Activated CD4-positive, alpha-beta T cell treated with anti-CD3 and anti-CD28 coated beads for 36 hours (primary cell): ENCODE results near the gene NLRP1. TPM values are rescaled to one million over a fixed set of nuclear protein-coding genes. Genes with fewer than 3 reads are reported as not detected.
"Not testable (repeated sequence)": the region's sequence is repeated elsewhere in the genome, so short reads cannot be mapped to it uniquely, and the experiment has no call there.

ENCODE experiments used
- ATAC-seq: fragments of 200-7000 bp; cut with Tn5 transposase; one replicate; pipeline ENCODE4 v1.10.0; 2021; ENCODE audit warnings: mild to moderate bottlenecking, moderate library complexity
- CTCF ChIA-PET: fragments of 350-600 bp; sonication (Branson Sonifier 250); formaldehyde crosslinking; loops from one replicate; lab custom pipeline; 2021; ENCODE audit warnings: antibody characterized with exemption; lab: Charles Lee
- POLR2A ChIA-PET: fragments of 350-600 bp; sonication (Branson Sonifier 250); formaldehyde crosslinking; loops from one replicate; lab custom pipeline; 2021; ENCODE audit warnings: antibody characterized with exemption, inconsistent platforms; lab: Charles Lee
- DNase-seq: peaks from one replicate; pipeline ENCODE4 v3.0.0-alpha.2; 2020
- H3K27ac Mint-ChIP-seq: one replicate; pipeline ENCODE4 v1.8.0; 2021; ENCODE audit warnings: mixed read lengths
- H3K27me3 Mint-ChIP-seq: one replicate; pipeline ENCODE4 v1.8.0; 2021; ENCODE audit warnings: mixed read lengths
- H3K36me3 Mint-ChIP-seq: one replicate; pipeline ENCODE4 v1.8.0; 2021; ENCODE audit warnings: low read depth, mixed read lengths
- H3K4me1 Mint-ChIP-seq: one replicate; pipeline ENCODE4 v1.8.0; 2021; ENCODE audit warnings: mixed read lengths
- H3K4me3 Mint-ChIP-seq: one replicate; pipeline ENCODE4 v1.8.0; 2021; ENCODE audit warnings: mild to moderate bottlenecking, moderate library complexity, mixed read lengths
- H3K9me3 Mint-ChIP-seq: one replicate; pipeline ENCODE4 v1.8.0; 2021; ENCODE audit warnings: low read depth, mixed read lengths
- intact Hi-C, 2 experiments: fragments of 100-400 bp; cut with DNase I in 1 of 2; cut with micrococcal nuclease in 1 of 2; formaldehyde crosslinking; loops; one replicate each; pipeline versions ENCODE4 v1.14.2 to v1.15.1; 2022 to 2024; cut with DNase I, micrococcal nuclease
- total RNA-seq, 2 experiments: library from RNA; stranded (reverse); gene quantifications; one replicate each; pipeline ENCODE4 v1.2.3, GENCODE V29; 2021

The NLRP1 gene
- total RNA-seq, 2 experiments from 2014 or later: 31.2 to 34.0 TPM

GRCh38 chr17:5573017-5573416, 11.3 kb downstream of the NLRP1 start:
- H3K9me3 Mint-ChIP-seq, H3K27me3 Mint-ChIP-seq, H3K27ac Mint-ChIP-seq, H3K4me3 Mint-ChIP-seq, DNase-seq, POLR2A ChIA-PET, CTCF ChIA-PET, ATAC-seq, intact Hi-C loops: not testable (repeated sequence)
- Mint-ChIP-seq H3K4me1 (peaks cover 57% of the 10 kb centered on the region), H3K36me3 (peaks cover 67% of the 10 kb centered on the region)

- no peak overlapping the region for H3K4me3 Mint-ChIP-seq
- no peak for DNase-seq
- ChIA-PET POLR2A (no interaction called here), CTCF (no interaction called here)
- H3K4me1 Mint-ChIP-seq: peaks cover 49% of the 10 kb centered on the region
- H3K27ac Mint-ChIP-seq: no peak overlapping the region
- H3K9me3 Mint-ChIP-seq: no peaks in the 10 kb centered on the region
- no peaks in the 10 kb centered on the region for H3K27me3 Mint-ChIP-seq
- ATAC-seq: no peak
- peaks cover 63% of the 10 kb centered on the region for H3K36me3 Mint-ChIP-seq
- intact Hi-C loops: no loop called here
These were observed 13.0 kb downstream of the NLRP1 start for GRCh38 chr17:5571281-5571680.

- ChIA-PET POLR2A (no interaction called here), CTCF (interaction anchor here (0.6 kb wide), 2 partner anchors 132 to 1617 kb away, joined by 3 read pairs; no protein-coding TSS in a partner anchor)
- Mint-ChIP-seq H3K36me3 (peaks cover 20% of the 10 kb centered on the region), H3K4me3 (no peak overlapping the region), H3K27ac (no peak overlapping the region), H3K4me1 (peaks cover 45% of the 10 kb centered on the region), H3K27me3 (no peaks in the 10 kb centered on the region), H3K9me3 (no peaks in the 10 kb centered on the region)
- DNase-seq (no peak), ATAC-seq (no peak)
- intact Hi-C loops: no loop called here
These were observed 18.5 kb downstream of the NLRP1 start for GRCh38 chr17:5565808-5566207.

GRCh38 chr17:5563456-5563855, 20.9 kb downstream of the NLRP1 start:
- POLR2A ChIA-PET: interaction anchor here (0.6 kb wide), 1 partner anchor 823 kb away, joined by 6 read pairs; no protein-coding TSS in a partner anchor
- ATAC-seq (no peak), DNase-seq (no peak)
- intact Hi-C loops: no loop called here
- Mint-ChIP-seq H3K27ac (peak overlapping the region; percentile 35), H3K4me3 (no peak overlapping the region), H3K36me3 (peaks cover 28% of the 10 kb centered on the region), H3K4me1 (peaks cover 24% of the 10 kb centered on the region), H3K27me3 (no peaks in the 10 kb centered on the region), H3K9me3 (no peaks in the 10 kb centered on the region)
- CTCF ChIA-PET: interaction anchor here (0.6 to 1.2 kb wide), 2 partner anchors 57 to 873 kb away, joined by 3 to 5 read pairs; no protein-coding TSS in a partner anchor

- Mint-ChIP-seq H3K4me3 (no peak overlapping the region), H3K36me3 (peaks cover 27% of the 10 kb centered on the region), H3K9me3 (no peaks in the 10 kb centered on the region), H3K4me1 (peaks cover 24% of the 10 kb centered on the region), H3K27ac (peak overlapping the region; percentile 35), H3K27me3 (no peaks in the 10 kb centered on the region)
- no peak for DNase-seq
- POLR2A ChIA-PET: interaction anchor here (0.6 kb wide), 1 partner anchor 823 kb away, joined by 6 read pairs; no protein-coding TSS in a partner anchor
- intact Hi-C loops: no loop called here
- ATAC-seq: peak; percentile 63
- CTCF ChIA-PET: interaction anchor here (0.6 to 1.2 kb wide), 2 partner anchors 57 to 873 kb away, joined by 3 to 5 read pairs; no protein-coding TSS in a partner anchor
These were observed 21.5 kb downstream of the NLRP1 start for GRCh38 chr17:5562661-5563360.

GRCh38 chr17:5561736-5562571, 22.4 kb downstream of the NLRP1 start:
- DNase-seq (no peak), ATAC-seq (no peak)
- Mint-ChIP-seq H3K27me3 (no peaks in the 10 kb centered on the region), H3K36me3 (peaks cover 28% of the 10 kb centered on the region), H3K4me1 (peaks cover 22% of the 10 kb centered on the region), H3K4me3 (no peak overlapping the region), H3K27ac (no peak overlapping the region), H3K9me3 (no peaks in the 10 kb centered on the region)
- intact Hi-C loops: no loop called here
- POLR2A ChIA-PET: no interaction called here
- CTCF ChIA-PET: interaction anchor here (1.2 kb wide), 1 partner anchor 874 kb away, joined by 5 read pairs; no protein-coding TSS in a partner anchor

GRCh38 chr17:5560361-5560988, 23.8 kb downstream of the NLRP1 start:
- intact Hi-C loops: no loop called here
- H3K9me3 Mint-ChIP-seq: no peaks in the 10 kb centered on the region
- no peak overlapping the region for H3K4me3 Mint-ChIP-seq
- no peak overlapping the region for H3K27ac Mint-ChIP-seq
- ChIA-PET CTCF (interaction anchor here (0.6 to 1.2 kb wide), 2 partner anchors 32 to 70 kb away, joined by 3 to 4 read pairs; no protein-coding TSS in a partner anchor), POLR2A (no interaction called here)
- DNase-seq: no peak
- no peaks in the 10 kb centered on the region for H3K27me3 Mint-ChIP-seq
- ATAC-seq: no peak
- peaks cover 19% of the 10 kb centered on the region for H3K4me1 Mint-ChIP-seq
- peaks cover 27% of the 10 kb centered on the region for H3K36me3 Mint-ChIP-seq

- H3K27me3 Mint-ChIP-seq: no peaks in the 10 kb centered on the region
- ATAC-seq (no peak), DNase-seq (no peak)
- intact Hi-C loops: no loop called here
- ChIA-PET POLR2A (interaction anchor here (0.6 kb wide), 1 partner anchor 112 kb away, joined by 3 read pairs; no protein-coding TSS in a partner anchor), CTCF (interaction anchor here (0.5 to 1.2 kb wide), 3 partner anchors 33 to 1016 kb away, joined by 3 to 4 read pairs (median 4); no protein-coding TSS in a partner anchor)
- peaks cover 32% of the 10 kb centered on the region for H3K36me3 Mint-ChIP-seq
- H3K9me3 Mint-ChIP-seq: no peaks in the 10 kb centered on the region
- H3K4me3 Mint-ChIP-seq: no peak overlapping the region
- peaks cover 18% of the 10 kb centered on the region for H3K4me1 Mint-ChIP-seq
- no peak overlapping the region for H3K27ac Mint-ChIP-seq
These were observed 25.2 kb downstream of the NLRP1 start for GRCh38 chr17:5558815-5559785.

GRCh38 chr17:5557990-5558389, 26.3 kb downstream of the NLRP1 start:
- H3K27ac Mint-ChIP-seq: no peak overlapping the region
- ATAC-seq: no peak
- H3K4me3 Mint-ChIP-seq: no peak overlapping the region
- POLR2A ChIA-PET: no interaction called here
- H3K27me3 Mint-ChIP-seq: no peaks in the 10 kb centered on the region
- peaks cover 36% of the 10 kb centered on the region for H3K36me3 Mint-ChIP-seq
- H3K4me1 Mint-ChIP-seq: peaks cover 12% of the 10 kb centered on the region
- no peaks in the 10 kb centered on the region for H3K9me3 Mint-ChIP-seq
- CTCF ChIA-PET: no interaction called here
- no peak for DNase-seq
- intact Hi-C loops: no loop called here

GRCh38 chr17:5557485-5557884, 26.8 kb downstream of the NLRP1 start:
- no peaks in the 10 kb centered on the region for H3K9me3 Mint-ChIP-seq
- H3K4me1 Mint-ChIP-seq: peaks cover 9% of the 10 kb centered on the region
- DNase-seq (no peak), ATAC-seq (no peak)
- H3K27ac Mint-ChIP-seq: no peak overlapping the region
- ChIA-PET POLR2A (no interaction called here), CTCF (no interaction called here)
- intact Hi-C loops: no loop called here
- H3K27me3 Mint-ChIP-seq: no peaks in the 10 kb centered on the region
- H3K36me3 Mint-ChIP-seq: peaks cover 41% of the 10 kb centered on the region
- H3K4me3 Mint-ChIP-seq: no peak overlapping the region
